HG02870 (cell line): Measurements from ENCODE around the gene ADGRG7.
A peak's percentile ranks its signal among the peaks of the same experiment; 100 is the strongest.

Source experiments
- ATAC-seq: cut with Tn5 transposase; IDR thresholded peaks from one replicate; pipeline ENCODE4 v1.9.1; 2021; ENCODE audit warnings: mild to moderate bottlenecking, moderate library complexity; ENCODE audit not compliant: unreplicated experiment

Gene ADGRG7

DNA sequence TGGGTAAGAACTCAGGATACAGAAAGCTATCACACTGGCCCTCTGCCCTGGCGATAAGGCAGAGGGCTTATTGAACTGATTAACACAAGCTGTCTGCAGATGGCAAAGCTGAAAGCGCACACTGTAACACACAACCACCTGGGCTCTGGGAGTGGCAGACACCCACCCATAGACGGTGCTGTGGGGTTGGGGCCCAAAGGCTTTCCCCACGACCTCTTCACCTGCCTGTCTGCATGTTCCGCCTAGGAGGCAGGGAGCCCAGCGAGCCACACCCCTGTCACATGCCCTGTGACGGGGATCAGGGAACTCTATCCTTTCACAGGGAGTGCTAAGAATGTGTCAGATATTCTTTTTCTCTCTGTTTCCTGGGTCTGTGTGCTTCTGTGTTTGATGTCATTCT, 87.8 kb downstream of the ADGRG7 start:
- no peak for ATAC-seq

DNA sequence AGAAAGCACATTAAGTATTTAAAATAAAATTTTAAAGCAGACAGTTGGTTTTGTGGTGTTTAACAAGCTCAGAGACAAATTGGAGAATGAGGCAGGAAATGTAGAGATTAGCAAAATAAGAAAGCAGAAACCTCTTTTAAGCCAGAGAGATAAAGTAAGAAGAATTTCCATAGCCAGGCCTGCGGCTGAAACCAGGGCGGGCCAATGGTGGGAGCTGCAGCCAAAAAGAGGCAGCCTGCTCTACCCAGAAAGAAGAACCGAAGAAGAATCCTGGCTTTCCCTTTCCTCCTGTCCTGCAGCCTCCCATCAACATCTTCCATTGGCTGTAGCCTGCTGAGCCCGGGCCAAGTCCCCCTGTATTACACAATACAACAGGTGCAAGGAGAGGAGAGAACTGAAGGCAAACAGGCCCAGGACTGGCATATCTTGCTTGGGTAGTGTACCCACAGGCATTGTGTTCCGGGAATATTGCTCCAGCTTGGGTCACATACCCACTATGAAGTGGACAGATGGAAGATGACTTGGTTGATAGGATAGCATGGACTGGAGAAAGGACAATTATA, 88.4 kb downstream of the ADGRG7 start:
- no peak for ATAC-seq

DNA sequence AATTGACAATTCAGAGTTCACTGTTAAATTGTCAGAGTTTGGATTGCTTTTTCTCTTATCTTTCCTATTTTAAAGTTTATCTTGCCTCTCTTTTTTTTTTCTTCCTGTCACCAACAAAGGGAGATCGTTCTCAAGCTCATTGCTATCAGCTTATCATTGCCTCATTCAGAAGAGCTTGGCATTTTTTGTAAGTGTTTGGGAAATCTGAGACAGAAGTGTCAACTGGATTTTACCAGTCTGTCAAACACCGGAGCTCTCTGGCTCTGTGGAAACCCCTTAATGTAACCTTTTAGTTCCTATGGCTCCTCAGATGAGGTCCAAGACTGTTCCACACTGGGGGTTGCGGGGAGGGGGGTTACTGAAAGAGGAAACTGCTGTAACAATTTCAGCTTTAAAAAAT, 89.3 kb downstream of the ADGRG7 start:
- ATAC-seq: no peak

DNA sequence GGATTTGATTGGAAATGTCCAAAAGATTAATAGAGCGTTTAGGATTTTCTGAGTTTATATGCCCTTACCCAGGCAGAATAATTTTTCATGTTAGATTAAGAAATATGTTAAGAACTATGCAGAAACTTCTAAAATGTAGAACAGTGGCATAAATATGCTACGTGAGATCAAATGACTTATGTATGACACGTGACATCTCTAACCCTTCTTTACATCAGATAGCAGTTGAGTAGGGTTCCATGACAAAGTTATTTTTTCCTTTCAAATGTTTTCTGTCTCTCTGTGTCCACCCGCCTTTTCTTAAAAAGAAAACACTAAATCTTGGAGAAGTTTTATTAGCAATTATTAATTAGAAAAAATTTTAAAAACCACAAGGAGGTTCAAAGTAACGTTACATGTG, 91.3 kb downstream of the ADGRG7 start:
- no peak for ATAC-seq

DNA sequence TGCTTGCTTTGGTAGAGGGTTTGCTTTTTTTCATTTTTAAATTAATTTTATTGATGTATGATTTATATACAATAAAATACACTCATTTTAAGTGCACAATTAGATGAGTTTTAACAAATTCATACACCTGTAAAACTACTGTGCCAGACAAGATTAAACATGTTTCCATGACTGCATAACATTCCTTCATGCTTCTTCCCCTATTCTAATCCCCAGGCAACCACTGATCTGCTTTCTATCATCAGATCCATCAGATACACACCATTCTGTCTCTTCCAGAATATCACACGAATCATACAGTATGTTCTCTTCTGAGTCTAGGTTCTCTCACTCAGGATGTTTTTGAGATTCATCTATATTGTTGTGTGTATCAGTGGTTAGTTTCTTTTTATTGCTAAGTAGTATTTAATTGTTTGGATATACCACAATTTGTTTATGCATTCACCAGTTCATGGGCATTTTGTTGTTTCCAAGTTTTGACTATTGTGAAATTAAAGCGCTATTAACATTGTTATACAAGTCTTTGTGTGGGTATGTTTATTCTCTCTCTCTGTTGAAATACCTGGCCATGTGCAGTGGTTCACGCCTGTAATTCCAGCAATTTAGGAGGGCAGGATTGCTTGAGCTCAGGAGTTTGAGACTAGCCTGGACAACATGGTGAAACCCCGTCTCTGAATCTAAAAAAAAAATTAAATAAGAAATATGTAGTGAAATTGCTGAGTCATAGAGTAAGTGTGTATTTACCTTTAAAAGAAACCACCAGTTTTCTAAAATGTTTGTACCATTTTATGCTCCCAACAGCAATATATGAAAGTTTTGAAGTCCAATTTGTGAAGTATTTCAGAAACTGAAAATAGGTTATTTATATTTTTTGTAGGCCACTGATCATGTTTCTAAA, 92.9 kb downstream of the ADGRG7 start:
- peak; percentile 70 for ATAC-seq

DNA sequence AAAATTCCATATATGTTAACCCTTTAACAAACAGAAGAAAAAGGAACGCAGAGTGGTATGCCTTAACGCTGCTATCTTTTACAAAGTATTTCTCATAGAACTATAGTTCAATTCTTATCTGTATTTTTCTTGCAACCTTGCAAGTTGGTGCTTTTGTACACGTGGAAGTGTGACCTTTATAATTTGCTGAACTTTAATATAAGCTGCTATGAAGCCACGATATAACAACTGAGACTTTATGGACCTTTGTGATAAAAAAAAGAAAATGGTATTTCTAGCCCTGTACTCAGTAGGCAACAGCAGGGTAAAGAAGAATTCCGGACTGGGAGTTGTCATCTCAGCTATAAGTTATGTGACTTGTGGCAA, 93.6 kb downstream of the ADGRG7 start:
- ATAC-seq: no peak

DNA sequence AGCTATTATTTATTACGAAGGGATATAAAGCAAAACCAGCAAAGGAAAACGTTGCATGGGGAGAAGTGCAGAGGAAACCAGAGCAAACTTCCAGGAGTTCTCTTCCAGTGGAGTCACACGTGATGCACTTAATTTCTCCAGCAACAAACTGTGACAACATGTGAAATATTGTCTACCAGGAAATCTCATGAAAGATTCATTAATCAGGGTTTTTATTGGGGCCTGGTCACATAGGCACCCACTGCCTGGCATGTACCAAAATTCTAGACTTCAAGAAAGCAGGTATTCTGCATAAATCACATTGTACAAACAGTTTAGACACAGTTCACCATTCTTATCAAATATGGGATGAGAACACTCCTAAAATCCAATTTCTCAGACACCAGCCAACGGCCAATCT, 94.5 kb downstream of the ADGRG7 start:
- ATAC-seq: no peak

DNA sequence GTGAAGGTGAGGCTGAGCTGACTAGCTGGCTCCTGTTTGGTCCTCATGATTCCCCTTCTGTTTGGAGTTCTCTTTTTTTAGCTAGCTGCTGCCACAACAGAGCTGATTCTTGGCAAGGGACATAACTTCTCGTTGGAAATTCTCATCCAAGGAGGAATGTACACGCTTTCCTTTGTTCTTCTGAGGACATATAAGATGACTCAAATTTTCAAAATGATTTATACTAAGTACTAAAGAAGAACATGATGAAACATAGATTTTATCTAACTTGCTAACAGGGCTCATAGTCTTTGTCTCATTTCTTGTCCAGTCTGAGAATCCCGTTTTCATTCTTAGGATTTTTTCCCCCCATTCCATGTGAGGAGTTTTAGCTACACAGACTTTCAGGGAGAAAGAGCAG, 97.0 kb downstream of the ADGRG7 start:
- ATAC-seq: no peak

DNA sequence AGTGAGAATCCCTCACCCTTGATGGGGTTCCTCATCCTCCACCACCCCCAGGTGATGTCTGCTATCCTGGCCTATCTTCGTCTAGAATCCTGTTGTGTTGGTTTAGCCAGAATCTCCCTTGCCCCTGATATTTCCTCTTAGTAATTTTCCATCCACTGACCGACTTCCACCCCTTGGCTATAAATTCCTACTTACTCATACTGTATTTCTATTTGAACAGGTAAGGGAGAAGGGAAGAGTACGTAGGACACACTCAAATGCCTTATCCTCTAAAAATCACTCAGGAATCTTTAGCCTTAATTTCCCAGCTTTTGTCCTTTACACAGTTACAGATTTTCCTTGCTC, 99.2 kb downstream of the ADGRG7 start:
- ATAC-seq: no peak

DNA sequence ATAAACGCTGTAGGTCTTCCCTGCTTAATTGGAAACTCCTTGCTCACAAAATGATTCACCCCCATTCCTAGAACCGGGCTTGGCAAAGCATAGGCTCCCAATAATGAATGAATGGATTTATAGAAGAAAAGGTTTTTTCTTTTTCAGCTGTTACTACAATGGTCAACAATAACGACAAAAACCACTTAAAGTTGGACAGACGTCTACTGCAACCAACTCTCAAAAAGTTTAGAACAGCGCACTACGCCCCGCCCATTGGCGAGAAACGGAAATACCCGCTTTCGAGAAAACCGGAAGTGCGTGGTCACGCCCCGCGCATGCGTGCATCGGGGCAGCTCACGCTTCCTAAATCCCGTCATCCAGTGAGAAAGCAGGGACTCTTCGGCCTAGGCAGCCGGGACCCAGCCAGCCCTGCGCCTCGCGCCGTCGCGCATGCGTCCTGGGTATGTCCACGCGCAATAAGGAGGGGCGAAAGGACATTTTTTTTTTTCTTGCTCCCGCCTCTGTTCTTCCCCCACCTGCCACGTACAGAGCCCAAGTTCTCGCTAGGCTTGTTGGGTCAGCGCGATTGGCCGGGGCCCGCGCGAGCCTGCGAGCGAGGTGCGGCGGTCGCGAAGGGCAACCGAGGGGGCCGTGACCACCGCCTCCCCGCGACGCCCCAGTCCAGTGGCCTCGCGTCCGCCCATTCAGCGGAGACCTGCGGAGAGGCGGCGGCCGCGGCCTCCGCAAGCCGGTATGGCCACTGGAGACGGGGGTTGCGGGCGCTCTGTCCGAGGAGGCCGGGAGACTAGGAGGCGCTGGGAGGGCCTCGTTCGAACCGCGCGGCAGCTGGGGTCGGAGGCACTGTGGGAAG, 99.8 kb downstream of the ADGRG7 start, which contains the start of gene TFG:
Gene TFG (plus strand): TSS at position 506 of the 853 bp plus-strand sequence. CDS start 4,192 bp downstream, outside the sequence.
- ATAC-seq: peak; percentile 91

DNA sequence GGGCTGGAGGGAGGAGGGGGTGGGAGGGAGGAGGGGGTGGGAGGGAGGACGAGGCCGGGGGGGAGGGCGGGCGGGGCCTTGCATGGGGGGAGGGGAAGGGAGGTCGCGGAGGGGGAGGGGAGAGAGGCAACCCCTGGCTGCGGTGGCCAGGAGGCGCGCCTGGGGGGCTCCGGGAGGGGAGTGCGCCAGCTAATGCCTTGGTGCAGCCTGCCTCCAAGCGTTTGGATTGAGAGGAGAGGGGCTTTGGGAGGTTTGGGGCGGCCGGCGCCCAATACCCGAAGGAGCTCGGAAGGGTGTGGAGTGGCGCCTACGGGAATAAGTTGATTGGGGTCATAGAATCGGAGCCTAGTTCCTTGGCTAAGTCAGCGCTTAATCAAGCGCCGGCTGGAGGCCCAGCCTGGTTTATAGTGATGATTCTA, 100.5 kb downstream of the ADGRG7 start:
- ATAC-seq: no peak

DNA sequence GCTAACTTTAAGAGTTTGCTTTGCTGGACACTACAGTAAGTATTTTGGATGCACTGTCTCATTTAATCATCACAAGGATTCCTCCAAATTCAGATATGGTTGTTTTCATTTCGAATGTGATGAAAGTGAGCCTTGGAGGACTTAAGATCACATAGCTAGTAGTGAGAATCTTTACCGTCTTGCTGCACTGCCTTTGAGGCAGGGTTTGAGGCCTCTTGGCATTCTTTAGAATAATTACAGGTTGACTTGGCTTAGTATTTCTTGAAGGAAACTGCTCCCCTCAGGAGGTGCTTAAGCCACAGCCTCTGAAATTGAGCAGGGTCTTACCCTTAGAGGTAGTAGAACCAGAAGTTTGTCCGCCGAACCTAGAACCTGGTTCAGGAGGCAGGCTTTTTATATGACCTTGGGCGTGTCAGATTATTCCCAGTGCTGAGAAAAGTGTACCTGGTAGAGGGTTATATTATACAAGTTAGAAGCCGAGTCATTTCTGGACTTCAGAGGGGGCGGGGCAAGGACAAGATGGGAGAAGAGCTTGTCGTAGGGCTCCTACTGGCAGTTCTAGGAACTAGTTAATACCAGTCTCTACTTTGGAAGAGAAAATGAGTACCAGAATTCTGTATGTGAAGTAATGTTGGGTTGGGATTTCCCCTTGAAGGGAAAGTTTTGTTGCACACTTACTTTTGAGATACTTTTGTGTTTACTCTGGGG, 101.0 kb downstream of the ADGRG7 start:
- ATAC-seq: peak; percentile 44

DNA sequence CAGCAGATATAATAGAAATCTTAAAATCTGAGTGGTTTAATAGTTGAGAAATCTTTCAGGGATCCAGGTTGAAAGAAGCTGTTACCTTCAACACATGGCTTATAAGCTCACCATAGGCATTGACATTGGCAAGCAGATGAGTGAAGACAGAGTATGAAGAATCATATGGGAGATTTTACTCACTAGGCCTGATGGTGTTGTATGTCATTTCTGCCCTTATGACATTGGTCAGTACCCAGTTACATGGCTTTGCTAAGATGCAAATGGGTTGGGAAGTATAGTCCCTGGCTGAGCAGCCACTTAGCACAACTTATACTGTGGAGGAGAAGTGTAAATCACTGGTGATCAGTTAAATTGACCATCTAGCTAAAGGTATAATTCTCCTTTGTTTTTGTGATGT, 105.8 kb downstream of the ADGRG7 start:
- ATAC-seq: no peak

DNA sequence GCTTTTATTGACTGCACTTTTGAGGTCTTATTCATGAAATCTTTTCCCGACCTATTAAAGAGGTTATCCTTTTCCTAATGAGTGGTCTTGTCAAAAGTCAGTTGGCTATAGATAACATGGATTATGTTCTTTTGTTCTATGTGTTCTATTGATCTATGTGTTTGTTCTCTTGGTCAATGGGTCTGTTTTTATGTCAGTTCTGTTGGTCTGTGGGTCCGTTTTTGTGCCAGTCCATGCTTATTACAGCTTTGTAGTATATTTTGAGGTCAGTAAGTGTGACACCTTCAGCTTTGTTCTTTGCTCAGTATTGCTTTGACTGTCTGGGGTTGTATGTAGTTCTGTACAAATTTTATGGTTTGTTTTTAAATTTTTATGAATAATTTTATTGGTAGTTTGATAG, 107.7 kb downstream of the ADGRG7 start:
- no peak for ATAC-seq

DNA sequence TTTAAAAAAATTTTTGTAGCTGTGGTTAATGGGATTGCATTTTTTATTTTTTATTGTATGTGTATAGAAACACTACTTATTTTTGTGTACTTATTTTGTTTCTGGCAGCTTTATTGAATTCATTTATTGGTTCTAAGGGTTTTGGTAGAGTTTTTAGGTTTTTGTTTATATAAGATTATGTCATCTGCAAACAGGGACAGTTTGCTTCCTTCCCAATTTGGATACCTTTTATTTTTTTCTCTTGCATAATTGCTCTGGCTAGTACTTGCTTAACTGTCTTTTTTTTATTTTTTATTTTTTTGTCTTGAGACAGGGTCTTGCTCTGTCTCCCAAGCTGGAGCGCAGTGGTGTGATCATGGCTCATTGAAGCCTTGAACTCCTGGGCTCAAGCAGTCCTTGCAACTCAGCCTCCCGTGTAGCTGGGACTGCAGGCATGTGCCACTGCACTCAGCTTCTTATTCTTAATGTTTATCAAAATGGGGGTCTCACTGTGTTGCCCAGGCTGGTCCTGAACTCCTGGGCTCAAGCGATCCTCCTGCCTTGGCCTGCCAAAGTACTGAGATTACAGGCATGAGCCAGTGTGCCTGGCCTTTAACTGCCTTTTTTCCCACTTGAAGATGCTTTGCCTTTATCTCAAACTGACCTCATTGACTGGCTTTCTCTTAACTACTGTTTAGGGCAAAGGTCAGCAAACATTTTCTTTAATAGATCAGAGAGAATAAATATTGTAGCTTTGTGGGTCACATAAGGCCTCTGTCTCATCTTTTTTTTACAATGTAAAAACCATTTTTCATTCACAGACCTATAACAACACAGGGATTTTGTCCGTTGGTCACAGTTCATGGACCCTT, 108.5 kb downstream of the ADGRG7 start:
- ATAC-seq: no peak

DNA sequence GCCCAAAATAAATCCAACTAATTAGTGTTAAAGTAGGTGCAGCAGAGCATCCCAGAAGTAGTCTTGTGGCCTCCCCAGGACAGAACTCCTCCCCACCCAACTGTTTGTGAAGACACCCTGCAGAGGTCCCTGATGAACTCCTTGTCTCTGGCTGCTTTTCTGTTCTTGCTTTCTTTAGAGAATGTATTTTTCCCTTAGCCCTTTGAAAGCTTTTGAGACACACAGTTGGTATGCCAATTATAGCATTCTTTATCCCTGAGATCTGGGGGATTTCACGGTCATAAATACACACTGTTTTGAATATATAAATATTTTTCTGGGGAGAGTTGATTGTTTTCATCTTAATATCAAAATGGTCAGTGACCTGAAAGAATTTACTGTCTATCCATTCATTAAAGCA, 109.7 kb downstream of the ADGRG7 start:
- ATAC-seq: no peak

DNA sequence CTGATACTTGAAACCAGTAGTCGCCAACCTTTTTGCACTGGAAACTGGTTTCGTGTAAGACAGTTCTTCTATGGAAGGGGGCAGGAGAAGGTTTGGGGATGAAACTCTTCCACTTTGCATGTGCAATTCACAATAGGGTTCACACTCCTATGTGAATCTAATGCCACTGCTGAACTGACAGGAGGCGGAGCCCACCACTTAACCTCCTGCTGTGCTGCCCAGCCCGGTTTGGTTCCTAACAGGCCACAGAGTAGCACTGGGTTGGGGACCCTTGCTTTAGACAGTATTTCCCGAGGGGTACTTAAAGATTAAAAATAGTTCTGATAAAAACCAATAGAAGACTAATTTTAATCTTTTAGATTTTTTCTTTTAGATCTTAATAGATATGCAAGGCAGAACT, 111.0 kb downstream of the ADGRG7 start:
- ATAC-seq: no peak

DNA sequence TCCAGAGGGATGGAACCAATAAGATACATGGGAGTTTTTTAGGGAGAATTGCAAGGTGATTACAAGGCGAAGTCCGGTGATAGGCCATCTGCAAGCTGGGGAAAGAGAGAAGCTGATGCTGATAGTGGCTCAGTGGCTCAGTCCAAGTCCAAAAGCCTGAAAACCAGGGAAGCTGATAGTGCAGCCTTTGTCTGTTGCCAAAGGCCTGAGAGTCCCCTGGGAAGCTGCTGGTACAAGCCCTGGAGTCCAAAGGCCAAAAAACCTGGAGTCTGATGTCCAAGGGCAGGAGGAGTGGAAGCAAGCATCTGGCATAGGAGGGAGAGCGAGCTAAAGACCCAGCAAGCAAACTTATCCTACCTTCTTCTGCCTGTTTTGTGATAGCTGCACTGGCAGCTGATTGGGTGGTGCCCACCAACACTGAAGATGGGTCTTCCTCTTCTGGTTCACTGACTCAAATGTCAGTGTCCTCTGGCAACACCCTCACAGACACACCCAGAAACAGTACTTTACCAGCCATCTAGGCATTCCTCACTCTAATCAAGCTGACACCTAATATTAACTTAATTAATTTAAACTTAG, 116.6 kb downstream of the ADGRG7 start:
- ATAC-seq: no peak

DNA sequence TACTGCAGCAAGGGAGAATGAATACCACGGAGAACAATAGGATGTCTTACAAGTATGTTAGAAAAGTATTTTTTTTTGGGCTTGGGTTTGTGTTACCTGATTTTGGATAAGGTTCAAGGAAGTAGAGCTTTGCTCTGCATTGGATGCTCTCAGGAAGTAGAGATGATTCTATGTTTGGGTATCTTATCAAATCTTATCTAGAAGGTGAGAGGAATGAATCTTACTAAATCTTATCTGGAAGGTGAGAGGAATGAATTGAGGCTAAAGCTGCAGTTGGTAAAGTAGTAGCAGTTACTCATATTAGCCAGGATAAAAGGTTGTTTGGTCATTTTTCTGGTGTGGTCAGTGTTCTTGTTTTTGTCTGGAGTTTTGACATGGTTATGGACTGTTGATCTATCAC, 117.3 kb downstream of the ADGRG7 start:
- no peak for ATAC-seq

DNA sequence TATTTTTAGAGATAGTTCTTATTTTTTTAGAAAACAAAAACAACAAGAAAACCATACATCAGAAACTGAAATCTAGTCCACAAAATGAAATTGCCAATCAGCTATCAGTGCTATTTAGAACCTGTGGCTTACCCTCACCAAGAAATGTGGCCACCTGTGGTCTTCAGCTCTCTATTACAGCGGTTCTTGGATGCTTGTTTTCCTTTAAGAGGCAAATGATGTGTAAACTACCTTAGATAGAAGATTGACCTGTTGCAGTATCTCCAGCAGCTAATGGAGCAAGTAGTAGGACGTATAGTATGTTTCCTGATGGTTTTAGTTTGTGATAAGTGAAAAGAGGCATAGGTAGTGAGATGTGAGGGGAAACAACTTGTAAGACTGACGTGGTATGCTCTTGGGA, 121.1 kb downstream of the ADGRG7 start:
- ATAC-seq: peak; percentile 77
